ENCODE measurements around the gene LIX1L. TPM values are rescaled to one million over a fixed set of nuclear protein-coding genes. Genes with fewer than 3 reads are reported as not detected.

LIX1L gene
- total and polyA plus RNA-seq, 2 of the 13 experiments (the other 11 are each of a cell fraction or from before 2014, with no cell fraction given), result 8.1 to 24.9 TPM

DNA sequence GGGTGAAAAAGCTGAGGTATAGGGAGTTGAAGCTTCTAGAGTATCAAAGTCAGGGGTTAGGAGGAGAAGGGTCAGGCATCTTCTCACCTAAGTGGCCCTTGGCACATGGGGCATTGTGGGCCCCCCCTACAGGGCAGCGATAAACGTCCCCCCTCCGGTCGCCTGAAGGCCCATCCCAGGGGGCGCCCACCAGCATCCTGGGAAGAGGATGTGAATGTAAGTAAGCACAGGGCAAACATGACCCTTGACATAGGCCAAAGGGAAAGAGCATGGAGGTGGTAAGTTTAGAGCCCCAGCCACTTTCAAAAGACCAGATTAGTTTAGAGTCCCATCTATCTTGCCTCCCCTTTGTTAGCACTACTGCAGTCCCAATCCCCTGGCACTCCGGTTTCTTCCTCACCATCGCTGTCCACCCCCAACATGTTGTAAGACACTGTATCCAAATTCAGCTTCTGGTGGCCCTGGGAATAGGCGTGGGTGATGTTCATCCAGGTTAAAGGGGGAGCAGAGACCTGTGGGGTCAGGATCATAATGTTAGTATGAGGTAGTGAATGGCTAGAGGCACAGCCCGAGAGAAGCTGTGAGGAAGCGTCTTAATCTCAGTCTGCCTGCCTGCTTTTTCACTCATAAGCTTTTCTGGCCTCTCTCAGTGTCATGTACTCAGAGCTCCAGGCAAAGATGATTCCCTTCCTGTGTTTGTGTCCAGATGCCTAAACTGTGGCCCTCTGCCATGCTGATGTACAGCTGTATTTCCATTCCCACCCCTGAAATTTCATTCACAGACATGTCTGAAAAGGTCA is 50.7 kb downstream of the LIX1L start (continued):
- TF ChIP-seq SCMH1 (CRISPR knock-in tag; IDR thresholded peaks at IDR 0.05; ENCODE audit: borderline replicate concordance) (no peak), RARA (CRISPR knock-in tag; IDR thresholded peaks at IDR 0.05) (no peak), KDM6A (CRISPR knock-in tag; IDR thresholded peaks at IDR 0.05; ENCODE audit: low read depth) (no peak)
- TF ChIP-seq, protein P1, sequence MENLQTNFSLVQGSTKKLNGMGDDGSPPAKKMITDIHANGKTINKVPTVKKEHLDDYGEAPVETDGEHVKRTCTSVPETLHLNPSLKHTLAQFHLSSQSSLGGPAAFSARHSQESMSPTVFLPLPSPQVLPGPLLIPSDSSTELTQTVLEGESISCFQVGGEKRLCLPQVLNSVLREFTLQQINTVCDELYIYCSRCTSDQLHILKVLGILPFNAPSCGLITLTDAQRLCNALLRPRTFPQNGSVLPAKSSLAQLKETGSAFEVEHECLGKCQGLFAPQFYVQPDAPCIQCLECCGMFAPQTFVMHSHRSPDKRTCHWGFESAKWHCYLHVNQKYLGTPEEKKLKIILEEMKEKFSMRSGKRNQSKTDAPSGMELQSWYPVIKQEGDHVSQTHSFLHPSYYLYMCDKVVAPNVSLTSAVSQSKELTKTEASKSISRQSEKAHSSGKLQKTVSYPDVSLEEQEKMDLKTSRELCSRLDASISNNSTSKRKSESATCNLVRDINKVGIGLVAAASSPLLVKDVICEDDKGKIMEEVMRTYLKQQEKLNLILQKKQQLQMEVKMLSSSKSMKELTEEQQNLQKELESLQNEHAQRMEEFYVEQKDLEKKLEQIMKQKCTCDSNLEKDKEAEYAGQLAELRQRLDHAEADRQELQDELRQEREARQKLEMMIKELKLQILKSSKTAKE (CRISPR knock-in tag; IDR thresholded peaks at IDR 0.05; ENCODE audit: borderline replicate concordance), result peak; percentile 46; the same call in 1 of the 2 replicates

DNA sequence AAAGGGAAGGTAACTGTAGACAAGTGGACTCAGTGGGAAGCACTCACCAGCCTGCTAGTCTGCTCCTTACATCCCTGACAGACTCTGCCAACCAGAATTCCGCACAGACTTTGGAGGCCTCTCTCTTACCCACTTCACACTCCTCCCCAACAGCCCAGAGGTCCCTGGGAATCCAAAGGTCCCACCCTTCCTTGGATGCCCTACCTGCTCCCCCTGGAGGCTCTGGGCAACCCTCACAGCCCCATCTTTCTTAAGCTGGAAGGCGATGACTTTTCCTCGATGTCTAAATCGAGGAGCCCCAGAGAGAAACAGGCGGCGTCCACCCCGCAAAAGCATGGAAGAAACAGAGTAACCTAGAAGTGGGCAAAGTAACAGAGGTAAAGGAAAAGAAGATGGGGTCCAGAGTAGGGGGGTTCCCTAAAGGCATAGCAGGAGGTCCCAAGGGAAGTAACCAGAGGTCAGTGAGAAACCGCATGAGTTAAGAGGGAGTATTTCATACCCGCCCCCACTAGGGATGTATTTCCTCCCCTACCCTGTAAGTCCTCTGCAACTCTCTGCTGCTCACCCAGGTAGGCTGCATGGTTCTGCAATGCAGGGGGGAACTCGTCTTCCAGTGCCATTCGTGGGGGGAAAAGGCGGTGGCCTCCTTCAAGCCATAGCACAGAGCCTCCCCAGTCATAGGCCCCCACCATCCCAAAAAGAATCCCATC is 56.4 kb downstream of the LIX1L start:
- Histone ChIP-seq H3K4me2 (ENCODE audit: low read depth, low read length) (no peak overlapping the region), H2AFZ (ENCODE audit: low read length) (no peak overlapping the region), H3K4me3 (replicated peaks in 1 of 3; ENCODE audit: insufficient read depth in 1 of 3, low read depth in 2 of 3, low read length in 3 of 3) (no peak overlapping the region), H3K36me3 (replicated peaks in 1 of 2; ENCODE audit: control insufficient read depth in 1 of 2, insufficient read depth in 2 of 2, low read length in 2 of 2) (no peaks in the 10 kb centered on the region), H3K79me2 (ENCODE audit: insufficient read depth, low read length) (no peaks in the 10 kb centered on the region), H3K27me3 (ENCODE audit: control insufficient read depth in 1 of 2, insufficient read depth in 2 of 2, low read length in 2 of 2) (no peaks in the 10 kb centered on the region), H3K4me1 (ENCODE audit: insufficient read depth, low read length) (peaks cover 77% of the 10 kb centered on the region), H3K9me3 (ENCODE audit: low read length) (no peaks in the 10 kb centered on the region), H3K27ac (ENCODE audit: extremely low read length, insufficient read depth, low read length) (no peak overlapping the region), H3K9ac (ENCODE audit: insufficient read depth, low read depth, low read length) (no peak overlapping the region), H4K20me1 (ENCODE audit: insufficient read depth, low read length) (no peaks in the 10 kb centered on the region)
- FAIRE-seq (no peak), DNase-seq (ENCODE audit: low spot score) (no peak), ATAC-seq (peak; percentile 20; the same call in 1 of the 3 replicates)
- ChIA-PET POLR2A (no interaction called here), CTCF (ENCODE audit: low intra/inter-chr PET ratio, low total read pairs) (interaction anchor here (2.3 kb wide), 1 partner anchor 9 kb away, joined by 7 read pairs; no protein-coding TSS in a partner anchor)
- in situ Hi-C loops (cut with HindIII; ENCODE audit: extremely low pct_ligation_motif_present, low pct_unique_long_range_greater_than_20kb), result no loop called here
- WGBS (ENCODE audit: low lambda C conversion rate), result 79% methylated on average over 12 of the region's 12 CpGs
- BruUV-seq (replicated peaks), result no TSS peak
- intact Hi-C loops (cut with micrococcal nuclease; ENCODE audit: unreplicated experiment), result no loop called here
- no peak for TF ChIP-seq TCF7 (IDR thresholded peaks at IDR 0.05; ENCODE audit: low read depth)
- no peak for TF ChIP-seq STAT5B (CRISPR knock-in tag; IDR thresholded peaks at IDR 0.05)
- TF ChIP-seq ZNF136 (CRISPR knock-in tag; IDR thresholded peaks at IDR 0.05; ENCODE audit: low read depth), result no peak
- TF ChIP-seq HES4 (CRISPR knock-in tag; IDR thresholded peaks at IDR 0.05; ENCODE audit: borderline replicate concordance), result no peak
- TF ChIP-seq, protein P2, sequence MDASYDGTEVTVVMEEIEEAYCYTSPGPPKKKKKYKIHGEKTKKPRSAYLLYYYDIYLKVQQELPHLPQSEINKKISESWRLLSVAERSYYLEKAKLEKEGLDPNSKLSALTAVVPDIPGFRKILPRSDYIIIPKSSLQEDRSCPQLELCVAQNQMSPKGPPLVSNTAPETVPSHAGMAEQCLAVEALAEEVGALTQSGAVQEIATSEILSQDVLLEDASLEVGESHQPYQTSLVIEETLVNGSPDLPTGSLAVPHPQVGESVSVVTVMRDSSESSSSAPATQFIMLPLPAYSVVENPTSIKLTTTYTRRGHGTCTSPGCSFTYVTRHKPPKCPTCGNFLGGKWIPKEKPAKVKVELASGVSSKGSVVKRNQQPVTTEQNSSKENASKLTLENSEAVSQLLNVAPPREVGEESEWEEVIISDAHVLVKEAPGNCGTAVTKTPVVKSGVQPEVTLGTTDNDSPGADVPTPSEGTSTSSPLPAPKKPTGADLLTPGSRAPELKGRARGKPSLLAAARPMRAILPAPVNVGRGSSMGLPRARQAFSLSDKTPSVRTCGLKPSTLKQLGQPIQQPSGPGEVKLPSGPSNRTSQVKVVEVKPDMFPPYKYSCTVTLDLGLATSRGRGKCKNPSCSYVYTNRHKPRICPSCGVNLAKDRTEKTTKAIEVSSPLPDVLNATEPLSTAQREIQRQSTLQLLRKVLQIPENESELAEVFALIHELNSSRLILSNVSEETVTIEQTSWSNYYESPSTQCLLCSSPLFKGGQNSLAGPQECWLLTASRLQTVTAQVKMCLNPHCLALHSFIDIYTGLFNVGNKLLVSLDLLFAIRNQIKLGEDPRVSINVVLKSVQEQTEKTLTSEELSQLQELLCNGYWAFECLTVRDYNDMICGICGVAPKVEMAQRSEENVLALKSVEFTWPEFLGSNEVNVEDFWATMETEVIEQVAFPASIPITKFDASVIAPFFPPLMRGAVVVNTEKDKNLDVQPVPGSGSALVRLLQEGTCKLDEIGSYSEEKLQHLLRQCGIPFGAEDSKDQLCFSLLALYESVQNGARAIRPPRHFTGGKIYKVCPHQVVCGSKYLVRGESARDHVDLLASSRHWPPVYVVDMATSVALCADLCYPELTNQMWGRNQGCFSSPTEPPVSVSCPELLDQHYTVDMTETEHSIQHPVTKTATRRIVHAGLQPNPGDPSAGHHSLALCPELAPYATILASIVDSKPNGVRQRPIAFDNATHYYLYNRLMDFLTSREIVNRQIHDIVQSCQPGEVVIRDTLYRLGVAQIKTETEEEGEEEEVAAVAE (CRISPR knock-in tag; IDR thresholded peaks at IDR 0.05; ENCODE audit: borderline replicate concordance), result no peak
- no peak for TF ChIP-seq KLF16 (CRISPR knock-in tag; IDR thresholded peaks at IDR 0.05)
- TF ChIP-seq, protein P3, sequence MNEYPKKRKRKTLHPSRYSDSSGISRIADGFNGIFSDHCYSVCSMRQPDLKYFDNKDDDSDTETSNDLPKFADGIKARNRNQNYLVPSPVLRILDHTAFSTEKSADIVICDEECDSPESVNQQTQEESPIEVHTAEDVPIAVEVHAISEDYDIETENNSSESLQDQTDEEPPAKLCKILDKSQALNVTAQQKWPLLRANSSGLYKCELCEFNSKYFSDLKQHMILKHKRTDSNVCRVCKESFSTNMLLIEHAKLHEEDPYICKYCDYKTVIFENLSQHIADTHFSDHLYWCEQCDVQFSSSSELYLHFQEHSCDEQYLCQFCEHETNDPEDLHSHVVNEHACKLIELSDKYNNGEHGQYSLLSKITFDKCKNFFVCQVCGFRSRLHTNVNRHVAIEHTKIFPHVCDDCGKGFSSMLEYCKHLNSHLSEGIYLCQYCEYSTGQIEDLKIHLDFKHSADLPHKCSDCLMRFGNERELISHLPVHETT (CRISPR knock-in tag; conservative IDR thresholded peaks at IDR 0.05), result no peak

All from HepG2 (cell line).